Lower lobe of right lung (tissue), 2 donors: ENCODE data around the gene PFDN2. TPM values are rescaled to one million over a fixed set of nuclear protein-coding genes. Genes with fewer than 3 reads are reported as not detected.

ENCODE experiments used
- ATAC-seq, 2 donors: fragments of 200-7000 bp; cut with Tn5 transposase; one replicate each; pipeline ENCODE4 v1.9.1; 2020 to 2022; ENCODE audit warnings: mild to moderate bottlenecking in 2 of 2, moderate library complexity in 2 of 2
- DNase-seq: peaks from one replicate; pipeline ENCODE4 v3.0.0-alpha.2; 2020
- H3K27ac ChIP-seq: fragments of 200-600 bp; one replicate; pipeline ENCODE4 v1.8.0; 2022
- H3K27me3 ChIP-seq: fragments of 200-600 bp; one replicate; pipeline ENCODE4 v1.8.0; 2022; ENCODE audit warnings: low read depth
- H3K36me3 ChIP-seq: fragments of 200-600 bp; one replicate; pipeline ENCODE4 v1.8.0; 2022; ENCODE audit warnings: mild to moderate bottlenecking
- H3K4me1 ChIP-seq: fragments of 200-600 bp; one replicate; pipeline ENCODE4 v1.8.0; 2022
- H3K4me3 ChIP-seq: fragments of 200-600 bp; one replicate; pipeline ENCODE4 v1.8.0; 2022; ENCODE audit warnings: mild to moderate bottlenecking
- H3K9me3 ChIP-seq: fragments of 200-600 bp; one replicate; pipeline ENCODE4 v1.8.0; 2022
- intact Hi-C: fragments of 100-400 bp; cut with DNase I; formaldehyde crosslinking; loops from one replicate; pipeline ENCODE4 v1.11.0; 2022
- total RNA-seq: library from RNA; stranded (reverse); fragmentation: NEBNext Ultra II Directional; extraction: Animal tissue kit (Norgen Biotek cat#: 25700); gene quantifications from one replicate; pipeline ENCODE4 v1.2.1, GENCODE V29; 2021
- TF ChIP-seq, protein P1 (sequence below): fragments of 200-600 bp; IDR thresholded peaks from one replicate; pipeline ENCODE4 v1.8.0; 2022; ENCODE audit warnings: antibody characterized with exemption, mild to moderate bottlenecking
- donor health status: DM: no; HTN: yes; CAD: no; lungs with severe emphysema.

The PFDN2 gene
- total RNA-seq, 1 donor from 2014 or later, result 46.2 TPM

DNA sequence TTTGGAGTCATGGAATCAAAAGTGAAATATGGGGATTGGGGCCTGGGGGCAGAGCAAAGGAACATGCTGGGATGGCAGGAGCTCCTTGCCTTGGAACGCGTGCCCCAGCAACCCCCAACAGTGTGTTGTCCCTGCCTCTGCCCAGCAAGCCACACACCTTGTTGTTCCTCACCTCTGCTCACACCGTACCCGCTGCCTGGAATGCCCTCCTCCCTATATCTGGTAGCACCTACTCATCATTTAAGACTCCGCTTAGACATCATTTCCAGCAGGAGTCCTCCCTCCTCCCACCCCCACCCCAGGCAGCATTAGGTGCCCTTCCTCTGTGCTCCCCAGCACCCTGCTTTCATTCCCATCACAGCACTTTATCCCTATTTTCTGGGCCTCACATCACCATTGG is 36.3 kb downstream of the PFDN2 start:
- Histone ChIP-seq H3K4me3 (no peak overlapping the region), H3K4me1 (peaks cover 31% of the 10 kb centered on the region), H3K9me3 (no peaks in the 10 kb centered on the region), H3K27ac (no peak overlapping the region), H3K27me3 (no peaks in the 10 kb centered on the region), H3K36me3 (peaks cover 4% of the 10 kb centered on the region)
- TF ChIP-seq, protein P1, sequence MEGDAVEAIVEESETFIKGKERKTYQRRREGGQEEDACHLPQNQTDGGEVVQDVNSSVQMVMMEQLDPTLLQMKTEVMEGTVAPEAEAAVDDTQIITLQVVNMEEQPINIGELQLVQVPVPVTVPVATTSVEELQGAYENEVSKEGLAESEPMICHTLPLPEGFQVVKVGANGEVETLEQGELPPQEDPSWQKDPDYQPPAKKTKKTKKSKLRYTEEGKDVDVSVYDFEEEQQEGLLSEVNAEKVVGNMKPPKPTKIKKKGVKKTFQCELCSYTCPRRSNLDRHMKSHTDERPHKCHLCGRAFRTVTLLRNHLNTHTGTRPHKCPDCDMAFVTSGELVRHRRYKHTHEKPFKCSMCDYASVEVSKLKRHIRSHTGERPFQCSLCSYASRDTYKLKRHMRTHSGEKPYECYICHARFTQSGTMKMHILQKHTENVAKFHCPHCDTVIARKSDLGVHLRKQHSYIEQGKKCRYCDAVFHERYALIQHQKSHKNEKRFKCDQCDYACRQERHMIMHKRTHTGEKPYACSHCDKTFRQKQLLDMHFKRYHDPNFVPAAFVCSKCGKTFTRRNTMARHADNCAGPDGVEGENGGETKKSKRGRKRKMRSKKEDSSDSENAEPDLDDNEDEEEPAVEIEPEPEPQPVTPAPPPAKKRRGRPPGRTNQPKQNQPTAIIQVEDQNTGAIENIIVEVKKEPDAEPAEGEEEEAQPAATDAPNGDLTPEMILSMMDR, result no peak
- DNase-seq (no peak), ATAC-seq (no peak)
- intact Hi-C loops, result no loop called here

- DNase-seq, result no peak
- Histone ChIP-seq H3K4me1 (peaks cover 23% of the 10 kb centered on the region), H3K9me3 (no peaks in the 10 kb centered on the region), H3K4me3 (no peak overlapping the region), H3K27ac (no peak overlapping the region), H3K27me3 (no peaks in the 10 kb centered on the region), H3K36me3 (peaks cover 10% of the 10 kb centered on the region)
- TF ChIP-seq, protein P1, result no peak
- ATAC-seq, result peak in 1 of 2 donors; percentile 2
- intact Hi-C loops, result no loop called here
Measured at GRCh38 chr1:161080441-161081405, 37.1 kb downstream of the PFDN2 start.

DNA sequence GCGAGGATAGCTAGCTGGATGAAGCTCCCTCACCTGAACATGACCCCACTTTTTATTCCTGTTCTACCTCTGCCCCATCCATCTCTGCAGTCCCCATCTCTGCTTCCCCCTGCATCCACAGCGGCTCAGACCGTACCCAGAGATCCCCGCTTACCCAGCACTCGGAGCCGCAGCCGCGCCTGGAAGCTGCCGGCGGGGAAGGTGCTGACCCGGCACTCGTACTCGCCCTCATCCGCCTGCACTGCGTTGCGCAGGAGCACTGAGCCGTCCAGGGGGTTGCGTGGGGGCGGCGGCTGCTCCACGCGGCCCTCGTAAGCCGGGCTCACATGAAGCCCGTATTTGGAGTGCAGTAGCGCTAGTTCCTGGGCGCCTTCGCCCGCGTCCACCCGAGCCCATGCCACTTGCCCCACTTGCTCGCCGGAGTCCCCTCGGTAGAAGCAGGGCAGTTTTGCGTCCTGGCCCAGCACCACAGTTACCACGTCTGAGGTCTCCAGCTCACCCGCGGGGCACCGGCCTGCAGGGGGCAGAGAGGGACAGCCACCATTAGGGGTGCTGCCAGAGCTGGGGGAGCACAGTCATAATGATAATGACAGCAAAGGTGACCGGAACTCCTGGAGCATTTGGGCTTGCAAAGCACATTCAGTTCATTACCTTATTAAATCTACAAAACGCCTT is 38.3 kb downstream of the PFDN2 start:
- no peaks in the 10 kb centered on the region for H3K27me3 ChIP-seq
- H3K4me3 ChIP-seq, result no peak overlapping the region
- H3K4me1 ChIP-seq, result peaks cover 23% of the 10 kb centered on the region
- no peak overlapping the region for H3K27ac ChIP-seq
- ATAC-seq (no peak), DNase-seq (no peak)
- TF ChIP-seq, protein P1, result no peak
- no peaks in the 10 kb centered on the region for H3K9me3 ChIP-seq
- H3K36me3 ChIP-seq, result peaks cover 10% of the 10 kb centered on the region
- intact Hi-C loops, result no loop called here

GRCh38 chr1:161077426-161077825 is 40.4 kb downstream of the PFDN2 start:
- H3K4me1 ChIP-seq, result peaks cover 6% of the 10 kb centered on the region
- H3K27ac ChIP-seq, result no peak overlapping the region
- ATAC-seq (no peak), DNase-seq (no peak)
- H3K4me3 ChIP-seq, result no peak overlapping the region
- H3K9me3 ChIP-seq, result no peaks in the 10 kb centered on the region
- intact Hi-C loops, result no loop called here
- TF ChIP-seq, protein P1, result no peak
- no peaks in the 10 kb centered on the region for H3K27me3 ChIP-seq
- peaks cover 10% of the 10 kb centered on the region for H3K36me3 ChIP-seq

GRCh38 chr1:161076410-161076809 is 41.4 kb downstream of the PFDN2 start:
- intact Hi-C loops, result no loop called here
- H3K4me3 ChIP-seq, result no peak overlapping the region
- H3K9me3 ChIP-seq, result no peaks in the 10 kb centered on the region
- TF ChIP-seq, protein P1, result no peak
- H3K4me1 ChIP-seq, result peaks cover 6% of the 10 kb centered on the region
- no peaks in the 10 kb centered on the region for H3K27me3 ChIP-seq
- DNase-seq (no peak), ATAC-seq (no peak)
- H3K27ac ChIP-seq, result no peak overlapping the region
- peaks cover 10% of the 10 kb centered on the region for H3K36me3 ChIP-seq
